ENCODE data around the gene ROBO4.
A peak's percentile ranks its signal among the peaks of the same experiment; 100 is the strongest.

The ROBO4 gene

GRCh38 chr11:124896821-124897391, 759 bp downstream of the ROBO4 start:
- Histone ChIP-seq H3K4me1 (ENCODE audit: control insufficient read depth in 1 of 2, insufficient read depth in 2 of 2, low read length in 2 of 2) (no peaks in the 10 kb centered on the region), H3K9ac (ENCODE audit: low read depth in 1 of 2, low read length in 2 of 2) (no peak overlapping the region), H3K4me3 (ENCODE audit: low read depth in 1 of 2, low read length in 2 of 2) (peak overlapping the region in 1 of 2 donors; percentile 46)

GRCh38 chr11:124896071-124896750, 1.5 kb downstream of the ROBO4 start:
- Histone ChIP-seq H3K4me3 (ENCODE audit: low read depth in 1 of 2, low read length in 2 of 2) (no peak overlapping the region), H3K36me3 (ENCODE audit: control insufficient read depth in 1 of 2, insufficient read depth in 2 of 2, low read length in 2 of 2) (no peaks in the 10 kb centered on the region), H3K9ac (ENCODE audit: low read depth in 1 of 2, low read length in 2 of 2) (no peak overlapping the region), H3K9me3 (ENCODE audit: control insufficient read depth in 1 of 2, low read length in 2 of 2) (no peaks in the 10 kb centered on the region), H3K27ac (ENCODE audit: low read depth, low read length) (no peak overlapping the region), H3K4me1 (ENCODE audit: control insufficient read depth in 1 of 2, insufficient read depth in 2 of 2, low read length in 2 of 2) (no peaks in the 10 kb centered on the region), H3K27me3 (ENCODE audit: control insufficient read depth in 1 of 2, insufficient read depth in 2 of 2, low read length in 2 of 2) (peaks cover 9 to 11% of the 10 kb centered on the region in 2 donors)

More at GRCh38 chr11:124896821-124897391, 759 bp downstream of the ROBO4 start:
- Histone ChIP-seq H3K9me3 (ENCODE audit: control insufficient read depth in 1 of 2, low read length in 2 of 2) (no peaks in the 10 kb centered on the region), H3K36me3 (ENCODE audit: control insufficient read depth in 1 of 2, insufficient read depth in 2 of 2, low read length in 2 of 2) (no peaks in the 10 kb centered on the region), H3K27me3 (ENCODE audit: control insufficient read depth in 1 of 2, insufficient read depth in 2 of 2, low read length in 2 of 2) (peaks cover 9 to 11% of the 10 kb centered on the region in 2 donors), H3K27ac (ENCODE audit: low read depth, low read length) (no peak overlapping the region)

DNA sequence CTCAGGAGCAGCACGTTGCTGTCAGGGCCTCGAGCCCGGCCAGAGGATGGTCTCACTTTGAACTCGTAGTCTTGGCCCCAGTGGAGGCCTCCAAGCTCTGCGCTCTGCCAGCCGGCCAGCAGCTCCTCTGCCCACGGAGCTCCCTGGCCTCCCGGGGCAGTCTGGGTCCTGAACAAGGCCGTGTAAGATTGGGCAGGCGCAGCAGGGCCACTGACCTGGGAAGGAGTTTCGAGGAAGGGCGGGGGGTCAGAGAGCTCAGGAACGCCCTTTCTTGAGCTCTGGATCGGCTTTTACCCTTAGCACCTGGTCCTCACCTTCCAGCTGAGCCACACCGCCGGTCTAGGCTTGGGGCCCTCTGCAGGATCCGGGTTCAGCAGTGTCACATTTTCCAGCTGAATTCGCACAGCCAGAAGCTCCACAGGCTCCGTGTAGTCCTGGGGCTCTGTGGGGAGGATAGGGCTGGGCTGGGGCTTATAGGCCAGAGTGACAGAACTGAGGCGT, 2.1 kb downstream of the ROBO4 start:
- Histone ChIP-seq H3K27me3 (ENCODE audit: control insufficient read depth in 1 of 2, insufficient read depth in 2 of 2, low read length in 2 of 2) (peaks cover 8 to 11% of the 10 kb centered on the region in 2 donors), H3K36me3 (ENCODE audit: control insufficient read depth in 1 of 2, insufficient read depth in 2 of 2, low read length in 2 of 2) (no peaks in the 10 kb centered on the region), H3K9me3 (ENCODE audit: control insufficient read depth in 1 of 2, low read length in 2 of 2) (no peaks in the 10 kb centered on the region), H3K9ac (ENCODE audit: low read depth in 1 of 2, low read length in 2 of 2) (no peak overlapping the region), H3K27ac (ENCODE audit: low read depth, low read length) (no peak overlapping the region), H3K4me3 (ENCODE audit: low read depth in 1 of 2, low read length in 2 of 2) (no peak overlapping the region), H3K4me1 (ENCODE audit: control insufficient read depth in 1 of 2, insufficient read depth in 2 of 2, low read length in 2 of 2) (no peaks in the 10 kb centered on the region)

GRCh38 chr11:124894606-124895430, 2.8 kb downstream of the ROBO4 start:
- Histone ChIP-seq H3K9me3 (ENCODE audit: control insufficient read depth in 1 of 2, low read length in 2 of 2) (no peaks in the 10 kb centered on the region), H3K4me3 (ENCODE audit: low read depth in 1 of 2, low read length in 2 of 2) (no peak overlapping the region), H3K4me1 (ENCODE audit: control insufficient read depth in 1 of 2, insufficient read depth in 2 of 2, low read length in 2 of 2) (no peaks in the 10 kb centered on the region), H3K27me3 (ENCODE audit: control insufficient read depth in 1 of 2, insufficient read depth in 2 of 2, low read length in 2 of 2) (peaks cover 1 to 5% of the 10 kb centered on the region in 2 donors), H3K9ac (ENCODE audit: low read depth in 1 of 2, low read length in 2 of 2) (no peak overlapping the region), H3K36me3 (ENCODE audit: control insufficient read depth in 1 of 2, insufficient read depth in 2 of 2, low read length in 2 of 2) (no peaks in the 10 kb centered on the region), H3K27ac (ENCODE audit: low read depth, low read length) (no peak overlapping the region)

GRCh38 chr11:124893781-124894401, 3.8 kb downstream of the ROBO4 start:
- Histone ChIP-seq H3K4me1 (ENCODE audit: control insufficient read depth in 1 of 2, insufficient read depth in 2 of 2, low read length in 2 of 2) (peaks cover under 1 to 1% of the 10 kb centered on the region in 2 donors), H3K9ac (ENCODE audit: low read depth in 1 of 2, low read length in 2 of 2) (no peak overlapping the region), H3K4me3 (ENCODE audit: low read depth in 1 of 2, low read length in 2 of 2) (no peak overlapping the region)

GRCh38 chr11:124892750-124893454, 4.8 kb downstream of the ROBO4 start:
- no peak overlapping the region for H3K9ac ChIP-seq (ENCODE audit: low read depth in 1 of 2, low read length in 2 of 2)
- H3K4me3 ChIP-seq (ENCODE audit: low read depth in 1 of 2, low read length in 2 of 2): no peak overlapping the region
- H3K27ac ChIP-seq (ENCODE audit: low read depth, low read length): no peak overlapping the region
- peaks cover 4 to 7% of the 10 kb centered on the region in 2 donors for H3K4me1 ChIP-seq (ENCODE audit: control insufficient read depth in 1 of 2, insufficient read depth in 2 of 2, low read length in 2 of 2)
- H3K27me3 ChIP-seq (ENCODE audit: control insufficient read depth in 1 of 2, insufficient read depth in 2 of 2, low read length in 2 of 2): no peaks in the 10 kb centered on the region
- H3K36me3 ChIP-seq (ENCODE audit: control insufficient read depth in 1 of 2, insufficient read depth in 2 of 2, low read length in 2 of 2): no peaks in the 10 kb centered on the region
- H3K9me3 ChIP-seq (ENCODE audit: control insufficient read depth in 1 of 2, low read length in 2 of 2): no peaks in the 10 kb centered on the region

More at GRCh38 chr11:124893781-124894401, 3.8 kb downstream of the ROBO4 start:
- no peaks in the 10 kb centered on the region for H3K36me3 ChIP-seq (ENCODE audit: control insufficient read depth in 1 of 2, insufficient read depth in 2 of 2, low read length in 2 of 2)
- H3K9me3 ChIP-seq (ENCODE audit: control insufficient read depth in 1 of 2, low read length in 2 of 2): no peaks in the 10 kb centered on the region
- H3K27me3 ChIP-seq (ENCODE audit: control insufficient read depth in 1 of 2, insufficient read depth in 2 of 2, low read length in 2 of 2): no peaks in the 10 kb centered on the region
- no peak overlapping the region for H3K27ac ChIP-seq (ENCODE audit: low read depth, low read length)

DNA sequence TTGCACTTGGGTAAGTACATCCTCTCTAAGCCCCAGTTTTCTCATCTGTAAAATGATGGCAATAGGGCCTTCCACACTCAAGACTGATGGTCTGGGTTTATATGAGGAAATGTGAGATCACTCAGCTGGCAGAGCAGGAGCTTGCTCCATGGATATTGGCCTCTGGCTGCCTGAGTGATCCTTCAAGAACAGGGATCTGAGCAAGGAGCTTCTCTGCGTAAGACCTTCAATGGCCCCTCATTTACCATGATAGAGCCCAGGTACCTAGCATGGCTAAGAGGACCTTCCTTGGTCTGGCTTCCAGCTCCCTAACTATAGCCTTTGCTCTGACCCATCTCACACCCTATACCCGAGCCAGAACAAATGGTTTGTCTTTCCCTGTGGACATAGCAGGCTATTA, 5.5 kb downstream of the ROBO4 start:
- Histone ChIP-seq H3K4me3 (ENCODE audit: low read depth in 1 of 2, low read length in 2 of 2) (no peak overlapping the region), H3K9me3 (ENCODE audit: control insufficient read depth in 1 of 2, low read length in 2 of 2) (no peaks in the 10 kb centered on the region), H3K27me3 (ENCODE audit: control insufficient read depth in 1 of 2, insufficient read depth in 2 of 2, low read length in 2 of 2) (no peaks in the 10 kb centered on the region), H3K36me3 (ENCODE audit: control insufficient read depth in 1 of 2, insufficient read depth in 2 of 2, low read length in 2 of 2) (no peaks in the 10 kb centered on the region), H3K4me1 (ENCODE audit: control insufficient read depth in 1 of 2, insufficient read depth in 2 of 2, low read length in 2 of 2) (peaks cover 4 to 7% of the 10 kb centered on the region in 2 donors), H3K9ac (ENCODE audit: low read depth in 1 of 2, low read length in 2 of 2) (no peak overlapping the region), H3K27ac (ENCODE audit: low read depth, low read length) (no peak overlapping the region)

DNA sequence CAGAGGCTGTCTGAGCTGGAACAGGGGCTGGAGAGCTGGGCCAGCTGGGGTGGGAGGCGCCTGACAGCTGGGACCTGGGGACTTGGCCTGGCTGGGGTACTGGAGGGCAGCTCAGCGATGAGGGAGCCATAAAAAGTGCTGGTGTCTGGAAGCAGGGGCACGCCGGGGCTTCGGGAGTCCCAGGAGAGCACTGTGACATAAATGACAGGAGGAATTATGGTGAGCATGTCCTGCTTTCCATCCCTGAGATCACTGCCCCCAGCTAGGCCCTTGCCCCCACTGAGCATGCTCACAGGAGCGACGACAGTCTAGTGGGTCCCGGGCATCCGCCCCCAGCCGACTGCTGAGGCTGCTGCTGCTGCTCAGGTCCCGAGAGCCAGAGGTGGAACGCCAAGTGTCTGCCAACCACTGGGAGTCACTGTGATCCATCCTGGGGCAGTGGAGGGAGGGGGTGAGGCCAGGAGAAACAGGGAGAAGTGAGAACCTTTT, 6.2 kb downstream of the ROBO4 start:
- H3K36me3 ChIP-seq (ENCODE audit: control insufficient read depth in 1 of 2, insufficient read depth in 2 of 2, low read length in 2 of 2): no peaks in the 10 kb centered on the region
- no peaks in the 10 kb centered on the region for H3K27me3 ChIP-seq (ENCODE audit: control insufficient read depth in 1 of 2, insufficient read depth in 2 of 2, low read length in 2 of 2)
- H3K27ac ChIP-seq (ENCODE audit: low read depth, low read length): no peak overlapping the region
- H3K9me3 ChIP-seq (ENCODE audit: control insufficient read depth in 1 of 2, low read length in 2 of 2): no peaks in the 10 kb centered on the region
- H3K9ac ChIP-seq (ENCODE audit: low read depth in 1 of 2, low read length in 2 of 2): no peak overlapping the region
- H3K4me3 ChIP-seq (ENCODE audit: low read depth in 1 of 2, low read length in 2 of 2): no peak overlapping the region
- peaks cover 4 to 7% of the 10 kb centered on the region in 2 donors for H3K4me1 ChIP-seq (ENCODE audit: control insufficient read depth in 1 of 2, insufficient read depth in 2 of 2, low read length in 2 of 2)

- Histone ChIP-seq H3K9ac (ENCODE audit: low read depth in 1 of 2, low read length in 2 of 2) (no peak overlapping the region), H3K4me1 (ENCODE audit: control insufficient read depth in 1 of 2, insufficient read depth in 2 of 2, low read length in 2 of 2) (peaks cover 4 to 7% of the 10 kb centered on the region in 2 donors), H3K27me3 (ENCODE audit: control insufficient read depth in 1 of 2, insufficient read depth in 2 of 2, low read length in 2 of 2) (no peaks in the 10 kb centered on the region), H3K4me3 (ENCODE audit: low read depth in 1 of 2, low read length in 2 of 2) (no peak overlapping the region), H3K9me3 (ENCODE audit: control insufficient read depth in 1 of 2, low read length in 2 of 2) (no peaks in the 10 kb centered on the region), H3K27ac (ENCODE audit: low read depth, low read length) (no peak overlapping the region), H3K36me3 (ENCODE audit: control insufficient read depth in 1 of 2, insufficient read depth in 2 of 2, low read length in 2 of 2) (no peaks in the 10 kb centered on the region)
Measured at GRCh38 chr11:124890683-124891372, 6.8 kb downstream of the ROBO4 start.
